Upper lobe of left lung (tissue), 4 donors: Measurements from ENCODE around the gene LILRB3.

Experiments used
- POLR2A ChIP-seq, 4 donors: fragments of 450-650 bp; IDR thresholded peaks; one replicate each; pipeline ENCODE4 v1.5.1; 2016 to 2017; ENCODE audit warnings: antibody characterized with exemption in 4 of 4, mild to moderate bottlenecking in 2 of 4
- POLR2AphosphoS5 ChIP-seq, 2 donors: sonication (generic); formaldehyde crosslinking; IDR thresholded peaks; one replicate each; pipeline ENCODE4 v1.5.1; 2017; ENCODE audit warnings: antibody characterized with exemption in 2 of 2
- TF ChIP-seq, protein P1 (sequence below), 6 experiments: fragments of 450-650 bp in 4 of 6; fragments of 200-600 bp in 2 of 6; sonication (generic) in 2 of 6; IDR thresholded peaks; one replicate each; pipeline ENCODE4 v1.5.1; 2016 to 2019; ENCODE audit warnings: antibody characterized with exemption in 6 of 6

DNA sequence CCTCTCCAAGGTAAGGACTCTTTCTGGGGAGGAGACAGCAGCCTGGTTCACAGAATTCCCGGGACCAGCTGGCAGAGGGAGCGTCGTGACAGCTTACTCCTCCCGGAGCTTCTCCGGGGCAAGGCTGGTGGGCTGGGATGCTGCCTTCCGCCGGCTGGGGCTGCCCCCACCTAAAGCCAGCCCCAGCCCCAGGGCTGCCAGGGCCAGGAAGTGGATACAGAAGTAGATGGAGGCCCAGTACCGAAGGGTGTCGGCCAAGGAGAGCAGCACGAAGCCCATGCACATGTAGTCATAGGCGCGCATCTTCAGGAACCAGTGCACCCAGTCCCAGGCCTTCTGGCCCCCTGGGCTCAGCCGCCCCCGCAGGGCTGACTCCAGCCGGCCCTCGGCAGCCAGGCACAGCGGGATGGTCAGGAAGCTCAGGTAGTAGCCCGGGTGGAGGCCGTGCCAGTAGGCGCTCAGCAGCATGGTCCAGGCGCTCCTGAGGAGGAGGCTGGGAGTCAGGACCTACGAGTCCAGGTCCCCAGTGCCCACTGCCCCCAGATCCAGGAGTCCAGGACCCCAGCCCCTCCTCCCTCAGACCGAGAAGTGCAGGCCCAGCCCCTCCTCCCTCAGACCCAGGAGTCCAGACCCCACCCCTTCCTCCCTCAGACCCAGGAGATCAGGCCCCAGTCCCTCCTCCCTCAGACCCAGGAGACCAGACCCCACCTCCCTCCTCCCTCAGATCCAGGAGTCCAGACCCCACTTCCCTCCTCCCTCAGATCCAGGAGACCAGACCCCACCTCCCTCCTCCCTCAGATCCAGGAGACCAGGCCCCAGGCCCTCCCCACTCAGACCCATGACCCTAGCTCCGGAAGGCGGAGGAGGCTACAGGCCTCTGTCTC is 48.6 kb downstream of the LILRB3 start:
- TF ChIP-seq, protein P1, sequence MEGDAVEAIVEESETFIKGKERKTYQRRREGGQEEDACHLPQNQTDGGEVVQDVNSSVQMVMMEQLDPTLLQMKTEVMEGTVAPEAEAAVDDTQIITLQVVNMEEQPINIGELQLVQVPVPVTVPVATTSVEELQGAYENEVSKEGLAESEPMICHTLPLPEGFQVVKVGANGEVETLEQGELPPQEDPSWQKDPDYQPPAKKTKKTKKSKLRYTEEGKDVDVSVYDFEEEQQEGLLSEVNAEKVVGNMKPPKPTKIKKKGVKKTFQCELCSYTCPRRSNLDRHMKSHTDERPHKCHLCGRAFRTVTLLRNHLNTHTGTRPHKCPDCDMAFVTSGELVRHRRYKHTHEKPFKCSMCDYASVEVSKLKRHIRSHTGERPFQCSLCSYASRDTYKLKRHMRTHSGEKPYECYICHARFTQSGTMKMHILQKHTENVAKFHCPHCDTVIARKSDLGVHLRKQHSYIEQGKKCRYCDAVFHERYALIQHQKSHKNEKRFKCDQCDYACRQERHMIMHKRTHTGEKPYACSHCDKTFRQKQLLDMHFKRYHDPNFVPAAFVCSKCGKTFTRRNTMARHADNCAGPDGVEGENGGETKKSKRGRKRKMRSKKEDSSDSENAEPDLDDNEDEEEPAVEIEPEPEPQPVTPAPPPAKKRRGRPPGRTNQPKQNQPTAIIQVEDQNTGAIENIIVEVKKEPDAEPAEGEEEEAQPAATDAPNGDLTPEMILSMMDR (IDR thresholded peaks at IDR 0.05) = no peak
- TF ChIP-seq POLR2A (IDR thresholded peaks at IDR 0.05) (no peak), POLR2AphosphoS5 (IDR thresholded peaks at IDR 0.05) (no peak)
